Stomach smooth muscle (tissue), 2 donors: ENCODE data around the gene SCN4A.
A peak's percentile ranks its signal among the peaks of the same experiment; 100 is the strongest.

Experiments
- H3K27ac ChIP-seq: one replicate; pipeline ENCODE4 v1.7.0; 2013; ENCODE audit warnings: mild to moderate bottlenecking, low read length, inconsistent platforms
- H3K27me3 ChIP-seq, 2 donors: one replicate each; pipeline ENCODE4 v1.7.0; 2013; ENCODE audit warnings: low read length in 2 of 2; ENCODE audit not compliant: insufficient read depth in 2 of 2, control insufficient read depth in 1 of 2
- H3K36me3 ChIP-seq, 2 donors: one replicate each; pipeline ENCODE4 v1.7.0; 2013; ENCODE audit warnings: low read length in 2 of 2; ENCODE audit not compliant: control insufficient read depth in 2 of 2, insufficient read depth in 2 of 2
- H3K4me1 ChIP-seq: one replicate; pipeline ENCODE4 v1.7.0; 2013; ENCODE audit warnings: low read length; ENCODE audit not compliant: control insufficient read depth, insufficient read depth
- H3K4me3 ChIP-seq, 2 donors: one replicate each; pipeline ENCODE4 v1.7.0; 2013; ENCODE audit warnings: low read length in 2 of 2
- H3K9ac ChIP-seq, 2 donors: one replicate each; pipeline ENCODE4 v1.7.0; 2013; ENCODE audit warnings: low read length in 2 of 2, mild to moderate bottlenecking in 1 of 2
- H3K9me3 ChIP-seq, 2 donors: one replicate each; pipeline ENCODE4 v1.7.0; 2013; ENCODE audit warnings: low read length in 2 of 2; ENCODE audit not compliant: control insufficient read depth in 2 of 2
- donor health status: healthy.
- donor health status: Pancreatic carcinoma.

The SCN4A gene

DNA sequence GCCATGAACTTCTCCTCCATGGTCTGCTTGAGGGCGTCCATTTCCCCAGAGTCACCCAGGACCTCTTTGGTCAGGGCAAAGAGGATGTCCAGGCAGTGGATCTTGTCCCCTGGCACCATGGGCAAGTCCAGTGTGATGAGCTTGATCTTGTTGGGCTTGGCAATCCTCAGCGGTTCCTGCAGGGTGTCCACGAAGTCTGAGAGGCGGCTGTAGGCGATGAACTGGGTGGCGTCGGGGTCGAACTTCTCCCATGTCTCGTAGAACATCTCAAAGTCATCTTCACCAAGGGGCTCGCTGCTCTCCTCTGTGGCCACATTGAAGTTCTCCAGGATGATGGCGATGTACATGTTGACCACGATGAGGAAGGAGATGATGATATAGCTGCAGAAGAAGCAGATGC, 31.6 kb downstream of the SCN4A start:
- Histone ChIP-seq H3K4me1 (no peaks in the 10 kb centered on the region), H3K27ac (no peak overlapping the region), H3K27me3 (no peaks in the 10 kb centered on the region), H3K9me3 (no peaks in the 10 kb centered on the region), H3K36me3 (no peaks in the 10 kb centered on the region), H3K9ac (no peak overlapping the region), H3K4me3 (no peak overlapping the region)

GRCh38 chr17:63940584-63940983, 32.1 kb downstream of the SCN4A start:
- Histone ChIP-seq H3K27ac (no peak overlapping the region), H3K27me3 (no peaks in the 10 kb centered on the region), H3K9me3 (no peaks in the 10 kb centered on the region), H3K4me1 (no peaks in the 10 kb centered on the region), H3K4me3 (no peak overlapping the region), H3K9ac (no peak overlapping the region), H3K36me3 (no peaks in the 10 kb centered on the region)

DNA sequence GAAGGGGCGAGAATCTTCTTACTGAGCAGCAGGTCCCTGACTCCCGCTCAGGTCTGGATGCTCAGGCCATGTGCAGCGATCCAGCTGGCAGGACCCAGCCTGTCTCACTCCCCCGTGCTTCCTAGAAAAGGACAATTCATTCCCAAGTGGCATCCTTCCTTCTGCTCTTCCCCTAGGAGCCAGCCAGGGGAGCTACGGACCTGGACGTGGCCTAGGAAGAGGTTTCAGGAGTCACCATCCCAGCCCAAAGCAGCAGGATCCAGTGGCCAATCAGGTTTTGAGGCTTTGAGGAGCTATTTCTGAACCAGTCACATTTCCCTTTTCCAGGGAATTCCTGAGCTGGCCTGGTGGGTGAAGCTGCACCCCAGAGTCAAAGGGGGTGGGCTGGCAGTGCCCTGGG, 32.8 kb downstream of the SCN4A start:
- no peaks in the 10 kb centered on the region for H3K4me1 ChIP-seq
- no peaks in the 10 kb centered on the region for H3K9me3 ChIP-seq
- no peak overlapping the region for H3K27ac ChIP-seq
- no peaks in the 10 kb centered on the region for H3K36me3 ChIP-seq
- H3K4me3 ChIP-seq = no peak overlapping the region
- H3K9ac ChIP-seq = no peak overlapping the region
- no peaks in the 10 kb centered on the region for H3K27me3 ChIP-seq

- no peaks in the 10 kb centered on the region for H3K27me3 ChIP-seq
- H3K4me3 ChIP-seq = no peak overlapping the region
- H3K36me3 ChIP-seq = no peaks in the 10 kb centered on the region
- H3K4me1 ChIP-seq = no peaks in the 10 kb centered on the region
- H3K9ac ChIP-seq = no peak overlapping the region
- H3K27ac ChIP-seq = no peak overlapping the region
- no peaks in the 10 kb centered on the region for H3K9me3 ChIP-seq
Observed at GRCh38 chr17:63939401-63939800, 33.3 kb downstream of the SCN4A start.

DNA sequence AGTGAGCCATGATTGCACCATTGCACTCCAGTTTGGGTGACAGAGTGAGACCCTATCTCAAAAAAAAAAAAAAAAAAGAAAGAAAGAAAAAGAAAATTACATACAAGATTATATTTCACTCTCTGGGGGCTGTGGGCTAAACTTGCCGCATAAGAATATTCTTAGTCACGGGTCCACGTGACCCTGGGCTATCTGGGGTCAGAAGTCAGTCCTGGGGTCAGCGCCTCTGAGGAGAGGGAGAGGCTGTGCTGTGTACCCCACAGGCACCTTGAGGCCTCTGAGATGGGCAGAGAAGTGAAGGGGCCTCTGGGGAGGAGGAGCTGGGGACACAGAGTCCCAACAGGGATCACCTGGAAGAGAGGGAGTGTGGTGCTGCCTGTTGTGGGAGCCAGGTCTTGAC, 34.8 kb downstream of the SCN4A start:
- H3K27ac ChIP-seq = no peak overlapping the region
- no peak overlapping the region for H3K4me3 ChIP-seq
- H3K27me3 ChIP-seq = no peaks in the 10 kb centered on the region
- no peak overlapping the region for H3K9ac ChIP-seq
- no peaks in the 10 kb centered on the region for H3K4me1 ChIP-seq
- H3K9me3 ChIP-seq = no peaks in the 10 kb centered on the region
- no peaks in the 10 kb centered on the region for H3K36me3 ChIP-seq

GRCh38 chr17:63937319-63937718, 35.4 kb downstream of the SCN4A start:
- H3K9me3 ChIP-seq = no peaks in the 10 kb centered on the region
- H3K4me3 ChIP-seq = no peak overlapping the region
- H3K36me3 ChIP-seq = no peaks in the 10 kb centered on the region
- H3K27ac ChIP-seq = no peak overlapping the region
- H3K9ac ChIP-seq = no peak overlapping the region
- H3K4me1 ChIP-seq = no peaks in the 10 kb centered on the region
- H3K27me3 ChIP-seq = no peaks in the 10 kb centered on the region

DNA sequence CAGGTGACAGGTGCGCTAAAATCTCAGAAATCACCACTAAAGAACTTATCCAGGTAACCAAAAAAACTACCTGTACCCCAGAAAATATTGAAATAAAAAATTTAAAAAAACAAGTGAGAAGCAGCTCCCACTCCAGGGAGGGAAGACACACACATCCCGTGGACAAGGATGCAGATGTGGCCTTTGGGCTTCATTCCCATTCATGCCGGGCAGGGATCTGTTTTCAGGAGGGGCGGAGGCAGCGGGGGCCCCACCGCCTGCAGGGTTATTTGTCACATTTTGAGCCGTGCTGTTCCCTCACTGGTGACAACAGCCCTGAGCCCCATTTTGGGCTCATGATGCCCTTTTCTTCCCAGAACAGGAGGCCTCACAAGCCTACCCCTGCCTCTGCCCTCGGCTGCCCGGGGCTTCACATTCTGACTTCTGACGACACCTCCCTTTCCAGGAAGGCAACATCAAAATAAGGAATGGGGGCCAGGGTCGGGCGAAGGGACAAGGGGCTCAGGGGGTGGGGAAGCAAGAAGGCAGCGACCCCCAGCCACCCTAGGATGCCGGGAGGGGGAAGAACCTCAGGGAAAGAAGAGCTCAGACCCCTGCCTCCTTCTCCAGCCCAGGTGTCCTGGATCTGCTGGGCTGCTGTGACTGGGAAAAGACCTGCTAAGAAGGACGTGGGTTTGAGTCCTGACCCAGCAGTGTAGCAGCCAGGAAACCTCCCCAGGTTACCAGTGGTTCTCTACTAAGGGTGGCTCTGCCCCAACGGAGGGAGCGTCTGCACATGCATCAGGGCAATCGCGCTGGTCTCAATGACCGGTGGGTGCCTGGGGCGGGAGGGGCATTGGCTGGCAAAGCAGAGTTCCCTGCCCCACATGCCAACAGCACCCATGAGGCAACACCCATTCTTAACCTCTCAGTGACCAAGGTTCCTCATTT, 38.3 kb downstream of the SCN4A start:
- H3K9me3 ChIP-seq = no peaks in the 10 kb centered on the region
- H3K27me3 ChIP-seq = no peaks in the 10 kb centered on the region
- no peak overlapping the region for H3K4me3 ChIP-seq
- H3K9ac ChIP-seq = no peak overlapping the region
- no peaks in the 10 kb centered on the region for H3K36me3 ChIP-seq
- no peak overlapping the region for H3K27ac ChIP-seq
- H3K4me1 ChIP-seq = peaks cover 3% of the 10 kb centered on the region

GRCh38 chr17:63933598-63933997, 39.1 kb downstream of the SCN4A start:
- no peaks in the 10 kb centered on the region for H3K36me3 ChIP-seq
- no peak overlapping the region for H3K27ac ChIP-seq
- no peaks in the 10 kb centered on the region for H3K27me3 ChIP-seq
- H3K4me1 ChIP-seq = peaks cover 3% of the 10 kb centered on the region
- H3K9me3 ChIP-seq = no peaks in the 10 kb centered on the region
- H3K4me3 ChIP-seq = no peak overlapping the region
- no peak overlapping the region for H3K9ac ChIP-seq

DNA sequence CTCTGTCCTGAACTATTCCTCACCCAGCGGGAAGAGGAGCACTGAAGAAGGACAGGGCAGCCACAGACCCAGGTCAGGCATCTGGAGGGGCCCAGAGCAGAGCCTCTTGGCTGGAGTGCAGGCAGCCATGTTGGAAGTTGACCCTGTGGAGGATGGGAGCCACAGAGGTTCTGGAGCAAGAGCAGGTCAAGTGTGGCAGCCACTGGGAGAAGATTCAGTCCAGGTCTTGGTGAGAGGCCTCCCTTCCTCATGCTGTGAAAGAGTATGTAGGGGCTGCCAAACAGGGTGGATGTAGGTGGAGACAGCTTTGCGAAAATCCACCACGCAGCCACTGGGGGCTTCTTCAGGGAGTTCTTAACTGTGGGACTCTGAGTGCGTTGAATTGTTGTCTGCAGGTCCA, 40.0 kb downstream of the SCN4A start:
- no peak overlapping the region for H3K9ac ChIP-seq
- H3K4me3 ChIP-seq = no peak overlapping the region
- H3K27me3 ChIP-seq = no peaks in the 10 kb centered on the region
- H3K27ac ChIP-seq = no peak overlapping the region
- no peaks in the 10 kb centered on the region for H3K9me3 ChIP-seq
- H3K4me1 ChIP-seq = peaks cover 3% of the 10 kb centered on the region
- H3K36me3 ChIP-seq = no peaks in the 10 kb centered on the region

GRCh38 chr17:63931981-63932561, 40.6 kb downstream of the SCN4A start, which contains the start of gene CD79B:
Gene CD79B (minus strand): TSS chr17:63932331. CDS start chr17:63932261, 70 bp downstream.
- H3K27me3 ChIP-seq = no peaks in the 10 kb centered on the region
- no peaks in the 10 kb centered on the region for H3K9me3 ChIP-seq
- peak within 1 kb of the TSS in 1 of 2 donors; percentile 3 for H3K4me3 ChIP-seq
- no peaks in the 10 kb centered on the region for H3K36me3 ChIP-seq
- peaks cover 3% of the 10 kb centered on the region for H3K4me1 ChIP-seq
- no peak within 1 kb of the TSS for H3K27ac ChIP-seq
- no peak within 1 kb of the TSS for H3K9ac ChIP-seq
